Measurements from ENCODE around the gene EXTL2. TPM values are rescaled to one million over a fixed set of nuclear protein-coding genes. Genes with fewer than 3 reads are reported as not detected.

The EXTL2 gene
- total RNA-seq, 1 experiment from 2014 or later: 21.1 TPM

DNA sequence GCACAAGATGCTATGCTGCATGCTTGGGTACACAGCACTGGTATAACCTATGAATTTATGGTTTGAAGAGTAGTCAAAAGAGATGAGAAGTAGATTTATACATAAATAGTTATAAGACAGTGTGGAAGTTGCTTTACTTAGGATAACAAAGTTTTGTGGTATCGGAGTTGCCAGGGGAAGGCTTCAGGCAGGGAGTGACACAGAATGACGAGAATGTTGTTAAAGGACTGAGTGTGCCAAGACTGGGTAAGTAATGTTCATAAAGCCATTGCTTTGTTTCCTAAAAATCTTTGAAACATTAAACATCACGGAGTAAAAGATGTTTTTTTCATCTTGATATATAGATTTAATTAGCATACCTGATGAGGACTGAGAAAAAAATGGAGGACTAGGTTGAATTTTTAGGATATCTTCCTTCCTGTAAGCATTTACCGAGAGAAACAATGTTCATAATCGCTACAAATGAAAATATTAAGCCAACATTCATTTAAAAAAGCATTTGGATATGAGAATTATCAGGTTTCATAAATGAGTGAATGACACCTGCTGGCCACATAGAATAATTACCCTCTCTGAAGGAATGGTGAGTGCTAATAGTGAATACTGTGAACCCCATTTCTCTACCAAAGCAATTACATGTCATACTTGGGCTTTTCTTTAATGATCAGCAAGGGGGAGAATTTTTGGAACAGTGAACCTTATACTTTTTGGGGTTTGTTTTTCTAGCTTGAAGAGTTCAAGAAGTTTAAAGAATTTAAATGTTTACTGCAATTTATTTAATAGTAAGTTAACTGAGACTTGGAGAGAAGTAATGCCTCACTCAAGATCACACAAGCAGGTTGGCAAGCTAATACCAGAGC lies 28.4 kb downstream of the EXTL2 start:
- no TSS peak for BruUV-seq (replicated peaks)
- Histone ChIP-seq H3K4me2 (ENCODE audit: low read length) (no peak overlapping the region), H3K79me2 (ENCODE audit: insufficient read depth, low read length) (no peaks in the 10 kb centered on the region), H3K9ac (ENCODE audit: low read length) (no peak overlapping the region), H3K9me2 (ENCODE audit: insufficient read depth) (no peaks in the 10 kb centered on the region), H3K27ac (ENCODE audit: low read depth, low read length) (no peak overlapping the region), H3K4me3 (replicated peaks in 1 of 2; ENCODE audit: low read depth in 1 of 2, low read length in 2 of 2) (no peak overlapping the region), H3K36me3 (ENCODE audit: control insufficient read depth in 1 of 2, insufficient read depth in 2 of 2, low read length in 2 of 2) (no peaks in the 10 kb centered on the region), H4K20me1 (ENCODE audit: insufficient read depth) (no peaks in the 10 kb centered on the region), H3K4me1 (ENCODE audit: control insufficient read depth in 1 of 2, insufficient read depth in 2 of 2, low read length in 2 of 2) (peaks cover 0 to 6% of the 10 kb centered on the region in 2 experiments; a peak in 2 of 4 replicates), H3K9me3 (ENCODE audit: control insufficient read depth in 1 of 2, insufficient read depth in 1 of 2, low read depth in 1 of 2, low read length in 2 of 2) (no peaks in the 10 kb centered on the region), H2AFZ (ENCODE audit: low read depth, low read length, poor library complexity, severe bottlenecking) (peak overlapping the region; percentile 50), H3K27me3 (ENCODE audit: insufficient read depth, low read length) (no peaks in the 10 kb centered on the region)
- CTCF ChIA-PET: interaction anchor here (1.0 to 1.5 kb wide), 2 partner anchors 259 to 402 kb away, joined by 4 to 5 read pairs; no protein-coding TSS in a partner anchor
- RAD21 ChIA-PET (ENCODE audit: low non-redundant PET in 1 of 2, low total read pairs in 2 of 2, uncharacterized antibody in 2 of 2, unreplicated experiment in 2 of 2): no interaction called here
- POLR2A ChIA-PET: no interaction called here
- DNase-seq (ENCODE audit: low read depth, low spot score): peak; percentile 15
- peak; percentile 59; the same call in 1 of the 2 replicates for ATAC-seq
- TF ChIP-seq YY1 (IDR thresholded peaks at IDR 0.05; ENCODE audit: extremely low read depth, insufficient replicate concordance, low read depth, low read length) (no peak), RAD21 (IDR thresholded peaks at IDR 0.05; ENCODE audit: low read depth) (peak; percentile 68)
- TF ChIP-seq, protein P1, sequence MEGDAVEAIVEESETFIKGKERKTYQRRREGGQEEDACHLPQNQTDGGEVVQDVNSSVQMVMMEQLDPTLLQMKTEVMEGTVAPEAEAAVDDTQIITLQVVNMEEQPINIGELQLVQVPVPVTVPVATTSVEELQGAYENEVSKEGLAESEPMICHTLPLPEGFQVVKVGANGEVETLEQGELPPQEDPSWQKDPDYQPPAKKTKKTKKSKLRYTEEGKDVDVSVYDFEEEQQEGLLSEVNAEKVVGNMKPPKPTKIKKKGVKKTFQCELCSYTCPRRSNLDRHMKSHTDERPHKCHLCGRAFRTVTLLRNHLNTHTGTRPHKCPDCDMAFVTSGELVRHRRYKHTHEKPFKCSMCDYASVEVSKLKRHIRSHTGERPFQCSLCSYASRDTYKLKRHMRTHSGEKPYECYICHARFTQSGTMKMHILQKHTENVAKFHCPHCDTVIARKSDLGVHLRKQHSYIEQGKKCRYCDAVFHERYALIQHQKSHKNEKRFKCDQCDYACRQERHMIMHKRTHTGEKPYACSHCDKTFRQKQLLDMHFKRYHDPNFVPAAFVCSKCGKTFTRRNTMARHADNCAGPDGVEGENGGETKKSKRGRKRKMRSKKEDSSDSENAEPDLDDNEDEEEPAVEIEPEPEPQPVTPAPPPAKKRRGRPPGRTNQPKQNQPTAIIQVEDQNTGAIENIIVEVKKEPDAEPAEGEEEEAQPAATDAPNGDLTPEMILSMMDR (IDR thresholded peaks at IDR 0.05 in 2 of 3, conservative IDR thresholded peaks at IDR 0.05 in 1 of 3; ENCODE audit: borderline replicate concordance in 1 of 3, insufficient read depth in 1 of 3, low read depth in 2 of 3, low read length in 2 of 3): peak; percentile 41 to 60 (median 60); a peak in 4 of 6 replicates
- intact Hi-C loops (cut with micrococcal nuclease): loop anchor here (1.0 to 2.0 kb wide), 2 partner anchors 31 to 260 kb away; no protein-coding TSS in a partner anchor

DNA sequence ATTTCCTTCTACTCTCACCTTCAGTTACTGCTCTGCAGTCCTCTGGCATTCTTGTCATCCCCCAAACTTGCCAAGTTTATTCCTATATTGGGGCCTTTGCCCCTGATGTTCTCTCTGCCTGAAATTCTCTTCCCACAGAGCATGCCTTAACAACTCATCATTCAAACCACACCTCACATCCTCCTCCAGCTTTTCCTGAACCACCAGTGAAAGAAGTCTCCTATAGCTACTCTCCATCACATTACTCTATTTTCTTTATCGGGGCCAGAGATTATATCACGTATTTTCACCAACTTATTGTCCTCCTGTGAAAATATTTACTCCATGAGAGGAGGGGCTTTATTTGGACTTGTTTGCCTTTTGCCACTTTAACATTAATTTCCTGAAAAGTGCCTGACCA lies 32.1 kb downstream of the EXTL2 start:
- Histone ChIP-seq H3K9me2 (ENCODE audit: insufficient read depth) (no peaks in the 10 kb centered on the region), H2AFZ (ENCODE audit: low read depth, low read length, poor library complexity, severe bottlenecking) (no peak overlapping the region), H3K36me3 (ENCODE audit: control insufficient read depth in 1 of 2, insufficient read depth in 2 of 2, low read length in 2 of 2) (no peaks in the 10 kb centered on the region), H3K4me3 (replicated peaks in 1 of 2; ENCODE audit: low read depth in 1 of 2, low read length in 2 of 2) (no peak overlapping the region), H3K4me1 (ENCODE audit: control insufficient read depth in 1 of 2, insufficient read depth in 2 of 2, low read length in 2 of 2) (peaks cover 2 to 6% of the 10 kb centered on the region in 2 experiments; a peak in 2 of 4 replicates), H3K9me3 (ENCODE audit: control insufficient read depth in 1 of 2, insufficient read depth in 1 of 2, low read depth in 1 of 2, low read length in 2 of 2) (no peaks in the 10 kb centered on the region), H3K27me3 (ENCODE audit: insufficient read depth, low read length) (no peaks in the 10 kb centered on the region), H3K4me2 (ENCODE audit: low read length) (no peak overlapping the region), H4K20me1 (ENCODE audit: insufficient read depth) (no peaks in the 10 kb centered on the region), H3K9ac (ENCODE audit: low read length) (no peak overlapping the region), H3K27ac (ENCODE audit: low read depth, low read length) (no peak overlapping the region), H3K79me2 (ENCODE audit: insufficient read depth, low read length) (no peaks in the 10 kb centered on the region)
- no peak for DNase-seq (ENCODE audit: low read depth, low spot score)
- intact Hi-C loops (cut with micrococcal nuclease): no loop called here
- no peak for ATAC-seq
- BruUV-seq (replicated peaks): no TSS peak
- ChIA-PET RAD21 (ENCODE audit: low non-redundant PET in 1 of 2, low total read pairs in 2 of 2, uncharacterized antibody in 2 of 2, unreplicated experiment in 2 of 2) (no interaction called here), POLR2A (no interaction called here), CTCF (no interaction called here)
- TF ChIP-seq YY1 (IDR thresholded peaks at IDR 0.05; ENCODE audit: extremely low read depth, insufficient replicate concordance, low read depth, low read length): no peak
- TF ChIP-seq REST (IDR thresholded peaks at IDR 0.05; ENCODE audit: low read depth): no peak
- TF ChIP-seq POLR2AphosphoS5 (IDR thresholded peaks at IDR 0.05; ENCODE audit: low read depth, low read length): no peak
- TF ChIP-seq EZH2 (IDR thresholded peaks at IDR 0.05): no peak
